DMS153 treated with DMSO at 0.1 percent for 48 hours (cell line): Measurements from ENCODE around the gene LRRC53.

ENCODE experiments used
- DNase-seq: peaks from one replicate; lab custom pipeline; 2025; ENCODE audit not compliant: unreplicated experiment; lab: John Stamatoyannopoulos, UW

The LRRC53 gene

DNA sequence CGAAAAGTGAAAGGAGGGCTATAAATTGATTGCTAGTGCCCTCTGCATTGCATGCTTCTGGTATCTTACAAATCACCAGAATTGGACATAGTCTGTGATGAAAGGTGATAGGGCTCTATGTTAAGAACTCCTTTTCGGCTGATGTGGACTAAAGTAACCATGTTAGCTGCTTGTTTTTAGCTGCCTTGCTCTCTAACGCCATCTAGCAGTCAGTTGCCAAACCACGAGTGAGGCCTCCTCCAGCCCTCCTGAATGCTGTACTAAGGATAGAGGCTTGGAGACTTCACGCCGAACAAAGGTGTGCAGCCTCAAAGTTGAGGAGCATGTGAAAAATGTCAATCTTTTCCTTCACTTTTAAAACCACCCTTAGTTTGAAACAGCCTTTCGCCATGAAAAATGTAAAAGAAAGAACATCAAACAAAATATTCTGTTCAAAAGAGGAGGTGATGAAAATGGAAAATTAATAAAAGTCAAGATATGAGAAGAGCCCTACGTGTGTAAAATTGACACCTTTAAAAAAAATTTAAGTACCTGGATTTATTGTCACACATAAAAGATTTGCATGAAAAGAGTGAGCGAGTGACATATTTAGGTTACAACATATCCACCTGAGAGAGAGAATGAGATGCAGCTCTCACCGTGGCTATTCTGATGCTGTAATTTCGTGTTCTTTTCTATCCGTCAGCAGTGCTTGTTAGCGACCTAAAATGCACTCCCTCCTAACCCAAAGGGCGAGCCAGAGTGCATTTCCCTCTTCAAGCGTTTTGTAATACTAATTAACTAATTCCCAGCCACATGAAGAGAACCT lies 8.1 kb downstream of the LRRC53 start:
- peak; percentile 58 for DNase-seq

DNA sequence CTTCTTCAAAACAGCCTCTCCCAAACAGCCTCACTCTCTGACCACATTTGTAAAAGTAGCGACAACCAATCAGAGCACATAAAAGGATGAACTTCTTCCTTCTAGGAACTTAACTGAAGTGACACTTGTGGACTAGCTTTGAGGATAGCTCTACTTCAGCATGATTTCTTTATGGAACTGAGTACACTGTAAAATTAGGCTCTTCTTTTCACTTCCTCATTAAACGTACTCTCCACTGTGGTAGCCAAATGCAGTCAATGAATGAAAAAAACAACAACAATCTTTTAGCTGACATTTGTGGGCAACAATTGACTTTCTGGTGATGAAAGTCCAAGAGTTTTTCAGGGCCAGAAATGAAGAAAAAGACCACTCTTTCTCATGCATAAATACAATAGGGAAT lies 9.6 kb downstream of the LRRC53 start:
- no peak for DNase-seq

DNA sequence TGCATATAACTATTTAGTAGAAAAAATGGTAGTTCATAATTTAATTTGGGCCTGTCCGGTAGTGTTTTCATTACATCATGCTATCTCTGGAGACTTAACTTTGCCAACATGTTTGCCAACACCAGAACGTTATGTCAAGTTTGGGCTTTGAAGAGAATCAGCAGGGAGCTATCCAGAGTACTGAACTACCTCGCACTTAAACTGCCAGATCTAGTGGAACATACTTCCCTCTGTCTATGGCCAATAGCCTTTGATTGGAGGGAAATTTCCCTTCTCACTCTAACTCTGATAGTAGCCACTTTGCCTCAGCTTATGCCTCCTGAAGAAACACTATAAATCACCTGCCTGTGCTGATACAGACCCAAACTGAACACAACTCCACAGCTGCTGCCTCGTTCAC lies 10.0 kb downstream of the LRRC53 start:
- DNase-seq, result no peak

- no peak for DNase-seq
Measured at GRCh38 chr1:74498901-74499300, 13.5 kb downstream of the LRRC53 start.

DNA sequence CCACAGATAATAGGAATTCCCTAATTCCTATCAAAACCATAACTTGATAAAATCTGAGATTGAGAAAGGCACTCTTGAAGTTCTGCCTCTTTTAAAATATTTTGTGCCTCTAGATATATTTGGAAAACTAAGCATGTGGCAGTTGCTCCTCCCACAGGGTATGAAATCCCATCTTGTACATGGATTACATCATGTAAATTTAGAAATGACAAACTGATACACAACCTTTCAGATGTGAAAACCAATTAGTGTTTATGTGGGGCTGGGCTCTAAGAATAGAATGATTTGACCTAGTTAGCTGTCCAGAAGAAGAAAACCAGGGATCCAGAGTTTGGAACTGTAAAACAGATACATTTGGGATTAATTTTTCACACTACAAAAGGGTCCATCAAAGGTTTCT lies 15.7 kb downstream of the LRRC53 start:
- no peak for DNase-seq

- no peak for DNase-seq
Measured at GRCh38 chr1:74486036-74486435, 26.4 kb downstream of the LRRC53 start.

DNA sequence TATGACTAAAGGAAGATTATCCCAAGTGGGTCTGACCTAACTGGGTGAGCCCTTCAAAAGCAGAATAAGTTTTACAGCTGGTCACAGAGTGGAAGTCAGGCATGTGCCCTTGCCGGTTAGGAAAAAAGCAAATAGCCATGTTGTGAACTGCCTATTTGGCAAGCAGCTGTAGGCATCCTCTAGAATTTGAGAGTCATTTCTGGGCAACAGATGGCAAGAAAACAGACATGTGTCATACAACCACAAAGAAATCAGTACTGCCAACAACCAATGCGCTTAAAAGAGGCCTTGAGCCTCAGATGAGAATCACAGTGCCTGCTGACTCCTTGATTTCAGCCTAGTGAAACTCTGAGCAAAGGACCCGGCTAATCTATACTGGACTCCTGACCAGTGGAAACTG lies 26.8 kb downstream of the LRRC53 start:
- no peak for DNase-seq

DNA sequence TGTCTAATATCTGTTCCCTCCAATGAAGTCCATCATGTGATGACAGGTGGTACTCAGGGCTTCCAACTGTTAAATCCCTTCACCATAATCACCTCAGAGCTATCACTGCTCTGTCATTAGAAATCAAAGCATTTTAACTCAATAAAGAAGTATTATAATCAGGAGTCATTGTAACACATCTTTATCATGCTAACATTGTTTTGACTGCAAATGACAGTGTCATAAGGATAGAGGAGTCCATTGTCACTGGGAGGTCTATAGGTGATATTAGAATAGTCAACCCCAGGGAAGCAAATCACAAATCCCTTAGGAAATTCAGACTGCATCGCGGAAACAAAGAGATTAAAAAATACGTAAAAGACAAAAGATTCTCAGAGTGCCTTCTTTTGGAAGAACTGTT lies 30.8 kb downstream of the LRRC53 start:
- DNase-seq, result no peak

GRCh38 chr1:74480068-74480467 lies 32.3 kb downstream of the LRRC53 start:
- DNase-seq, result no peak

- no peak for DNase-seq
Measured at GRCh38 chr1:74478979-74479378, 33.4 kb downstream of the LRRC53 start.

DNA sequence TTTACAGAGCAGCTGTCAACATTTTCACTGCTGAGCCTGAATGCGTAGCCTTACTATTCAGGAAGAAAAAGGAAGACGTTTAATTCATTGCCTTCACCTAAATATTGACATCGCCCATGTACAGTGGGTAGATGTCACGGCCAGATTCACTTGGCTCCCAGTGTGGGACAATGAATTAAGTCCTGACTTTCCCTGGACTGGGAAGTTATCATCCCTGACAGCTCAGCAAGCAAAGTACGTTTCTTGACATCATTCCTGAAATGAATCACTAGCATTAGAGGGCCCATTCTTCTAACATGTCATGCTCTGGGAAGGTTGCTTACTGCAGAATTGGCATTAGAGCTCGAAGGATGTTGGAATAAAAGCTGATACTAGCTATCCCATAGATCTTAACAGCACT lies 37.8 kb downstream of the LRRC53 start:
- no peak for DNase-seq

GRCh38 chr1:74471470-74471869 lies 40.9 kb downstream of the LRRC53 start:
- no peak for DNase-seq

DNA sequence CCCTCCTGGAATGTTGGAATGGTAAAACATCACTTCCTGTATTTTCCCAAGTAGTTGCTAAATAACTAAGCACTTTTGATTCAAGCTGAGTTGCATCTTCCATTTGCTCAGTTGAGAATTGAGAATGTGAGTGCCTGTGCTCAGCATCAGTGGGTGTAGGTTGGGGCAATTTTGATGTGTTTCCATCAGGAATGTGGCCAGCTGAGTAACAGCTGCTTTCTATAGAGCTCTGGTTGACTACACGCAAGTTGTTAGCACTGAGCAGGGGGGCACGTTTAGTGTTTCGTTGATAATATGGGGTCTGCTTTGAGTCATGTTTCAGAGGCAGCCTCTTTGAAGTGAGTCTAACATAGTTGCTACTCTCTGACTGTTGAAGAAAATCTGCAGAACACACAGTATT lies 41.5 kb downstream of the LRRC53 start:
- DNase-seq, result no peak

GRCh38 chr1:74470251-74470650 lies 42.2 kb downstream of the LRRC53 start:
- no peak for DNase-seq

DNA sequence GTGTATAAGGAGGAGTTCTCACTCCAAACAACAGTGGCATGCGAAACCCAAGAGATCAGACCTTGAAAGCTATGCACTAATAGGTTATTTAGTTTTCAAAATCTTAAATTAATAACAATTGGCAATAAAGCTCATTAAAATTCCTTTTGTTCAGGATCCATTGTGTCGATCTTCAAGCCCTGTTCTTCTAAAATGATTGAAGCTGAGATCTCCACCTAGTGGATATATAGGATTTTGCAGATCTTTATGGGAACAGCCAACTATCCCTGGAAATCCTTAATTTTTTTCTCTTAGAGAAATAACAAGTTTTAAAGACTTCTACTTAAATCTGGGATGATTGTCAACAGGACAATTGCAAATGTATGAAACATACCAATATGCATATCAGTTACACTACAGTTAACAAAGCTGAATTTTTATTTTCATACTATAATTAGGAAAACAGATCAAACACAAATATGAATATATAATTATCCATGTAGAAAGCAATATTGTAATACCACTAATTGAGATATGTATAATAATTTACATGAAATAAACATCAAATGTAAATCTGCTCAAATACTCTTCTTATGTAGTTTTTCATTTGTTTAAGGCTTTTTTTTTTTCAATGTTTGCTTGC lies 43.3 kb downstream of the LRRC53 start:
- peak; percentile 48 for DNase-seq

DNA sequence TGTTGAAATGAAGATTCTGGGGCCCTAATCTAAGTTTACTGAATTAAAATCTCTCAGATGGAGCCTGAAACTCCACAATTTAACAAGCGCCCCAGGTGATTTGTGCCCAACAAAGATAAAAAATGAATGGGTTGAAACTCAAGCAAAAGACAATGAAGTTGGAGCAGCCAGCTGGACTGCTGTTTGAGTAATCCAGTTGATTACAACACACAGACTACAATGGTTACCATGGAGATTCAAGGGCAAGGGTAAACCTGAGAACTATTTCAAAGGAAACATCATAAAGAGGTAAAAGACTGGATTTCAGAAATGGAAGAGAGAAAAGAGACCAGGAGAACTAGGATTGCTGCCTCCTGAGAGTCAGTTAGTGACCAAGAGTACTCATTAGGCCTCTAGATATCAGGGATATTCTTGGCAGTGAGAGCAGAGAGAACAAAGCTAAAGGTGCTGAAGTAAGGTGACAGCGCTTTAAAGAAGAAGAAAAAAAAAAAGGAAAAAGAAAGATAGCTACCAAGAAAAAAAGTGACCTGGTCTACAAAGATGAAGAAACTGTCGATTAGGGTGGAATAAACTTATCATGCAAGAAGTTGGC lies 44.5 kb downstream of the LRRC53 start:
- peak; percentile 40 for DNase-seq

DNA sequence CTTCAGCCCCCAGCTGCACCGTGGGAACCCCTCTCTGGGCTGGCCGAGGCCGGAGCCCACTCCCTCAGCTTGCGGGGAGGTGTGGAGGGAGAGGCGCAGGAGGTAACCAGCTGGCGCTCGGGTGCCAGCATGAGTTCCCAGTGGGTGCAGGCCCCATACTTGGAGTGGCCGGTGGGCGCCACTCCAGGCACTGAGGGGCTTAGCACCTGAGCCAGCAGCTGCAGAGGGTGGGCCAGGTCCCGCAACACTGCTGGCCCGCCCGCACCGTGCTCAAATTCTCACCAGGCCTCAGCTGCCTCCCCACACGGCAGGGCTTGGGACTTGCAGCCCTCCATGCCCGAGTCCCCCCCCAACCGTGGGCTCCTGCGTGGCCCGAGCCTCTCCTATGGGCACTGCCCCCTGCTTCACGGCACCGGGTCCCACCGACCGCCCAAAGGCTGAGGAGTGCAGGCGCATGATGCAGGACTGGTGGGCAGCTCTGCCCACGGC lies 47.2 kb downstream of the LRRC53 start:
- no peak for DNase-seq

GRCh38 chr1:74464037-74464436 lies 48.4 kb downstream of the LRRC53 start:
- DNase-seq, result no peak

DNA sequence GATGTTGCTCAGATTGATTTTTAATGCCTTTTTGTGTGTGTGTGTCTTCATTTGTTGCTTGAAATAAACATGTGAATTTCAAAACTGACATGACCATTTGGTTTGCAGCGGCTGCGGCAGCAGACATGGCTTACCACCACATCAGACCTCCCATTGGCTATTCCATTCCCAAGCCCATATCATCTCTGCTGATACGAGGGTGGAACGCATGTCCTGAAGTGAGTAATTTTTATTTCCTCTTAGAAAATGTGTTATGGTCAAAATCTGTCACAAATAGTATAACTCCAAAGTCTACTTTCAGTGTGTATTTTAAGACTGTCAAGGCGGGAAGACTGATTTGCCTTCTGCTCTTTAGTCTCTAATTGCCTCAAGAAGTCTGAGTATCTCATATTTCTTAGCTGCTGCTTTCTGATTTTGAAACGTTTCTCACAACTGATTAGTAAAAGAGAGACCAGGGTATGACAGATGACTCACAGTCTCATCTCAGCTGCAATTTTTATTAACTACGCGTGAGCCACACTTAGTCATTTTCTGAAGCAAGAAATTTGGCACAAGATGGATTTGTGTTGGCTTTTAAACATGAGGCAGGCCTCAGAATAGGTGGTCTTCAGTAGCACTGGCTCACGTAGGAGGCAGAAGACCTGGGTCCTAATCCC lies 49.0 kb downstream of the LRRC53 start:
- DNase-seq, result no peak

- DNase-seq, result no peak
Measured at GRCh38 chr1:74457253-74457652, 55.2 kb downstream of the LRRC53 start.

- no peak for DNase-seq
Measured at GRCh38 chr1:74455390-74455789, 57.0 kb downstream of the LRRC53 start.

- DNase-seq, result no peak
Measured at GRCh38 chr1:74453277-74453676, 59.1 kb downstream of the LRRC53 start.
